HCT116 (cell line): ENCODE data around the gene SMIM5.

Experiments used
- CEBPB ChIP-seq: IDR thresholded peaks from 2 replicates; pipeline ENCODE4 v1.6.1; 2012; ENCODE audit warnings: low read depth
- EZH2 ChIP-seq: fragments of 200-600 bp; sonication (generic); IDR thresholded peaks from 2 replicates; pipeline ENCODE4 v1.6.1; 2017; ENCODE audit warnings: antibody characterized with exemption, mixed run types
- EZH2phosphoT487 ChIP-seq: fragments of 200-600 bp; IDR thresholded peaks from 2 replicates; pipeline ENCODE4 v1.6.1; 2018; ENCODE audit warnings: antibody characterized with exemption, borderline replicate concordance
- FOSL1 ChIP-seq: IDR thresholded peaks from 2 replicates; pipeline ENCODE4 v1.6.1; 2012; ENCODE audit warnings: low read depth
- JUND ChIP-seq: IDR thresholded peaks from 2 replicates; pipeline ENCODE4 v1.6.1; 2012
- POLR2A ChIP-seq: IDR thresholded peaks from 2 replicates; pipeline ENCODE4 v1.7.0; 2011; ENCODE audit warnings: borderline replicate concordance; ENCODE audit not compliant: insufficient read depth, insufficient read length; ENCODE audit errors: extremely low read depth
- POLR2AphosphoS5 ChIP-seq: IDR thresholded peaks from 2 replicates; pipeline ENCODE4 v1.6.1; 2011; ENCODE audit warnings: mild to moderate bottlenecking, low read depth, low read length, moderate library complexity
- RAD21 ChIP-seq: IDR thresholded peaks from 2 replicates; pipeline ENCODE4 v1.6.1; 2012; ENCODE audit warnings: low read depth, mild to moderate bottlenecking
- SP1 ChIP-seq: IDR thresholded peaks from 2 replicates; pipeline ENCODE4 v1.6.1; 2012; ENCODE audit warnings: low read depth
- TCF7L2 ChIP-seq: IDR thresholded peaks from 2 replicates; pipeline ENCODE4 v1.7.0; 2011; ENCODE audit warnings: borderline replicate concordance, inconsistent platforms; ENCODE audit not compliant: insufficient read depth, insufficient read length; ENCODE audit errors: extremely low read depth
- YY1 ChIP-seq: IDR thresholded peaks from 2 replicates; pipeline ENCODE4 v1.6.1; 2011; ENCODE audit warnings: low read length, low read depth, moderate library complexity, mild to moderate bottlenecking; ENCODE audit not compliant: insufficient replicate concordance; ENCODE audit errors: extremely low read depth
- ZFX ChIP-seq: fragments of 450-650 bp; IDR thresholded peaks from 2 replicates; pipeline ENCODE4 v1.6.1; 2017
- TF ChIP-seq, protein P1 (sequence below), 3 experiments: fragments of 200-600 bp in 1 of 3; sonication (generic) in 1 of 3; IDR thresholded peaks in 2 of 3; conservative IDR thresholded peaks in 1 of 3; 2 replicates each; pipeline ENCODE4 v1.5.1; 2012 to 2017; ENCODE audit warnings: low read depth in 2 of 3, low read length in 2 of 3, antibody characterized with exemption in 1 of 3, borderline replicate concordance in 1 of 3, control low read depth in 1 of 3, mild to moderate bottlenecking in 1 of 3, mixed read lengths in 1 of 3, mixed run types in 1 of 3, moderate library complexity in 1 of 3; ENCODE audit not compliant: insufficient read depth in 1 of 3
- TF ChIP-seq, protein P2 (sequence below): IDR thresholded peaks from 2 replicates; pipeline ENCODE4 v1.6.1; 2011; ENCODE audit warnings: mild to moderate bottlenecking, low read length, moderate library complexity; ENCODE audit not compliant: insufficient replicate concordance; ENCODE audit errors: extremely low read depth

- TF ChIP-seq POLR2A (no peak), RAD21 (no peak), EZH2phosphoT487 (no peak), EZH2 (no peak), YY1 (no peak), POLR2AphosphoS5 (no peak), JUND (no peak), ZFX (no peak), CEBPB (no peak), FOSL1 (no peak), TCF7L2 (no peak), SP1 (no peak)
- TF ChIP-seq, protein P1, sequence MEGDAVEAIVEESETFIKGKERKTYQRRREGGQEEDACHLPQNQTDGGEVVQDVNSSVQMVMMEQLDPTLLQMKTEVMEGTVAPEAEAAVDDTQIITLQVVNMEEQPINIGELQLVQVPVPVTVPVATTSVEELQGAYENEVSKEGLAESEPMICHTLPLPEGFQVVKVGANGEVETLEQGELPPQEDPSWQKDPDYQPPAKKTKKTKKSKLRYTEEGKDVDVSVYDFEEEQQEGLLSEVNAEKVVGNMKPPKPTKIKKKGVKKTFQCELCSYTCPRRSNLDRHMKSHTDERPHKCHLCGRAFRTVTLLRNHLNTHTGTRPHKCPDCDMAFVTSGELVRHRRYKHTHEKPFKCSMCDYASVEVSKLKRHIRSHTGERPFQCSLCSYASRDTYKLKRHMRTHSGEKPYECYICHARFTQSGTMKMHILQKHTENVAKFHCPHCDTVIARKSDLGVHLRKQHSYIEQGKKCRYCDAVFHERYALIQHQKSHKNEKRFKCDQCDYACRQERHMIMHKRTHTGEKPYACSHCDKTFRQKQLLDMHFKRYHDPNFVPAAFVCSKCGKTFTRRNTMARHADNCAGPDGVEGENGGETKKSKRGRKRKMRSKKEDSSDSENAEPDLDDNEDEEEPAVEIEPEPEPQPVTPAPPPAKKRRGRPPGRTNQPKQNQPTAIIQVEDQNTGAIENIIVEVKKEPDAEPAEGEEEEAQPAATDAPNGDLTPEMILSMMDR (IDR thresholded peaks at IDR 0.05 in 2 of 3, conservative IDR thresholded peaks at IDR 0.05 in 1 of 3; ENCODE audit: borderline replicate concordance in 1 of 3, insufficient read depth in 1 of 3, low read depth in 2 of 3, low read length in 2 of 3): no peak
- TF ChIP-seq, protein P2, sequence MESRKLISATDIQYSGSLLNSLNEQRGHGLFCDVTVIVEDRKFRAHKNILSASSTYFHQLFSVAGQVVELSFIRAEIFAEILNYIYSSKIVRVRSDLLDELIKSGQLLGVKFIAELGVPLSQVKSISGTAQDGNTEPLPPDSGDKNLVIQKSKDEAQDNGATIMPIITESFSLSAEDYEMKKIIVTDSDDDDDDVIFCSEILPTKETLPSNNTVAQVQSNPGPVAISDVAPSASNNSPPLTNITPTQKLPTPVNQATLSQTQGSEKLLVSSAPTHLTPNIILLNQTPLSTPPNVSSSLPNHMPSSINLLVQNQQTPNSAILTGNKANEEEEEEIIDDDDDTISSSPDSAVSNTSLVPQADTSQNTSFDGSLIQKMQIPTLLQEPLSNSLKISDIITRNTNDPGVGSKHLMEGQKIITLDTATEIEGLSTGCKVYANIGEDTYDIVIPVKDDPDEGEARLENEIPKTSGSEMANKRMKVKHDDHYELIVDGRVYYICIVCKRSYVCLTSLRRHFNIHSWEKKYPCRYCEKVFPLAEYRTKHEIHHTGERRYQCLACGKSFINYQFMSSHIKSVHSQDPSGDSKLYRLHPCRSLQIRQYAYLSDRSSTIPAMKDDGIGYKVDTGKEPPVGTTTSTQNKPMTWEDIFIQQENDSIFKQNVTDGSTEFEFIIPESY: no peak
Measured at GRCh38 chr17:75592348-75593020, 40.8 kb upstream of the SMIM5 start.
